Endometrium (tissue), 2 donors: ENCODE data around the gene PEMT.

ENCODE experiments used
- FAIRE-seq: peaks from 2 replicates; lab custom pipeline; 2012; peaks lifted over from hg19 to GRCh38; lab: Jason Lieb, UNC
- donor health status: control.
- donor health status: control.

PEMT gene

DNA sequence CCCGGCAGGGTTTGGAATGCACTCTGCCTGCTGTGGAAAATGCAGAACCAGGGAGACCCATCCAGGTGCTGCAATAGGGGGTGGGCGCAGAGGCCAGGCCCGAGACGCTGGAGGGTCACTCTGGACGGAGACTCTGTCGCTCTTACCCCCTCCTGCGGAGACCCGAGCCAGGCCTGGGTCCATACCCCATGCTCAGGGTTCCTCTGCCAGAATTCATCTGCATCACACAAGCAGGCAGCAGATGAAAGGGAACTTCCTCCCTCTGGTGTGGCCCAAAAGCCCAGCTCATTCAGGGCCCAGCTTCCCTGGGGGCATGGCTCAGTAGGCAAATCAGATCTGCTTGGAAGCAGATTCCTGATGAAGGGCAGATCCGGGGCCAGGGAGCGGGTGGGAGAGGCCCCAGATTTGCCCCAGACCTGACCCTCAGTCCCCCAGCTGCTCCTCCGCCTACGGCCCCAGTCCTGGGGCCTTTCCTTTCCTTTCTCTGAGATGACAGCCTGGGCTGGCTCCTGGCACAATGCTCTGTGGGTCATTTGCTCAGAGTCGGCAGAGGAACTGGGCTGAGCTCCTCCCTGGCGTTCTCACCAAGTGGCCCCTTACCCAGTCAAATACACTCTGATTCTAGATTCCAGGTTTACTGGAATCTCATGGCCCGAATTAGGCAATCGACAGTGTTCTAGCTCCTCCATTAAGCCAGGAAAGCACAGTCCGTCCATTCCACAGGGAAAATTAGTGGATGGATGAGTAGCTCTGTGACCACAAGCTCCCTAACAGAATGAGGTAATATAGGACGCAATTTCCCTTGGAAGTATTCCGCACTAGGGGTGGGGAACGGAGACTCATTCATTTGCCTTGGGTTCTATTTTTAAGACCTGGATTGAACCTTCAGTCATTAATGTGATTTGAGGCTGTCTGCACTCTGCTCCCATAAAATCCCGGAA is 76.2 kb downstream of the PEMT start:
- FAIRE-seq, result no peak

DNA sequence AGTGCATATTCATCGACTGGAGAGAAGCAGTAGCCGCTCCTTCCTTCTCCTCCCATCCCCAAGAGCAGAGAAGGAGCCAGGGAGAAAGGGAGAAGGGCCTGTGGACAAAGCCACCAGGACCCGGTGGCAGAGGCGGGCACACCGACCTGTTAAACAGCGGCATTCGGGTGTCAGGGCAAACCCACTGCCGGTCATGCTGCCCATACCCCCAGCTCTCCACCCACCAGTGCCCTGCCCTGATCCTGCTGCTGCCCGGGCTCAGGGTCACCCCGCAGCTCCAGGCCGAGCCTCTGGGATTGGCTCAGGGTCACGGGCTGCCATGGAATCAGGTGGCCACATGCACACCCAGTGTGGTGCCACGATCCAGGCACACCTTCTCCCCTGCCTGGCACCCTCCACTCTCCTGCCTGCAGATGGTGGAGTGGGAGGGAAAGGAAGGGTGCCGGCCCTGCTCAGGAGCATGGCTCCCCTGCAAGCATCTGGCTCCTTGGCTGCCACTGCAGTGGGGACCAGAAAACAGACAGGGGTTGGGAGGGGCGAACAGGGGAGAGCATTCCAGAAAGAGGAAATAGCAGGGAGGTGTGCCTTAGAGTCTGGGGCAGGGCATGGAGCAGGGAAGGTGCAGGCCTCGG is 77.0 kb downstream of the PEMT start:
- FAIRE-seq, result no peak

DNA sequence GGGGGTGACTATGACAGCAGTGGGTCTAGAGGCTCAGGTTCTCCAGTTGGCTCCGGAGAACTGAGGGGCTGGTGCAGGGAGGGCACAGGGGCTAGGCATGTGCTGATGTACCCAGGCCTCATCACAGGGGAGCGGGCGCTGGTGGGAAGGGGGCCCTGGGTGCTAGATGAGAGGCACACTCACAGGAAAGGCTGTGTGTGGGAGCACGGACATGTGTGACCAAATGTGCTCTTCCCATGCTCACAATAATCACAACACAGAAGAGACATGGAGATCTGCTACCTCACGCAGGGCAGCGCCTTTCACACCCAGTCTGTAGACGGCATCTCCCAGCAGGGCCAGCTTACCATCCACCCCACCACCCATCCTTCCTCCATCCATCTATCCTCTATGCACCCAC is 77.9 kb downstream of the PEMT start:
- no peak for FAIRE-seq

DNA sequence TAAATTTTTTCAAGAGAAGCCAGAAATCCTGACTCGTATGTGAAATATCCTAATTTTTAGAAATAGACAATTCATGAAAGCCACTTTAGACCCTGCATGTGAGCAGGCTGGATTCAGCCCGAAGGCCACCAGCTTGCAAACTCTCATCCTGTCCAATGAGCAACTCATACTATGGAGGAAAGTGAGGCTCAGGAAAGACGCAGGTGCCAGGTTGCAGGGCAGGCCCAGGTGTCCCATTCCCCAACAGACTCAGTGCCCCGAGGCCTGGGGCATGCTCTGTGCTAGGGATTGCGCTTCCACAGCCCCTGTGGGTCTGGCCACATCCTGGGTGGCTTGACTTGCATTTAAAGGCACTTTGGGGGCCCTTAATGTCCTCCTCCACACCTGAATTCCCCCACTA is 78.6 kb downstream of the PEMT start:
- no peak for FAIRE-seq

DNA sequence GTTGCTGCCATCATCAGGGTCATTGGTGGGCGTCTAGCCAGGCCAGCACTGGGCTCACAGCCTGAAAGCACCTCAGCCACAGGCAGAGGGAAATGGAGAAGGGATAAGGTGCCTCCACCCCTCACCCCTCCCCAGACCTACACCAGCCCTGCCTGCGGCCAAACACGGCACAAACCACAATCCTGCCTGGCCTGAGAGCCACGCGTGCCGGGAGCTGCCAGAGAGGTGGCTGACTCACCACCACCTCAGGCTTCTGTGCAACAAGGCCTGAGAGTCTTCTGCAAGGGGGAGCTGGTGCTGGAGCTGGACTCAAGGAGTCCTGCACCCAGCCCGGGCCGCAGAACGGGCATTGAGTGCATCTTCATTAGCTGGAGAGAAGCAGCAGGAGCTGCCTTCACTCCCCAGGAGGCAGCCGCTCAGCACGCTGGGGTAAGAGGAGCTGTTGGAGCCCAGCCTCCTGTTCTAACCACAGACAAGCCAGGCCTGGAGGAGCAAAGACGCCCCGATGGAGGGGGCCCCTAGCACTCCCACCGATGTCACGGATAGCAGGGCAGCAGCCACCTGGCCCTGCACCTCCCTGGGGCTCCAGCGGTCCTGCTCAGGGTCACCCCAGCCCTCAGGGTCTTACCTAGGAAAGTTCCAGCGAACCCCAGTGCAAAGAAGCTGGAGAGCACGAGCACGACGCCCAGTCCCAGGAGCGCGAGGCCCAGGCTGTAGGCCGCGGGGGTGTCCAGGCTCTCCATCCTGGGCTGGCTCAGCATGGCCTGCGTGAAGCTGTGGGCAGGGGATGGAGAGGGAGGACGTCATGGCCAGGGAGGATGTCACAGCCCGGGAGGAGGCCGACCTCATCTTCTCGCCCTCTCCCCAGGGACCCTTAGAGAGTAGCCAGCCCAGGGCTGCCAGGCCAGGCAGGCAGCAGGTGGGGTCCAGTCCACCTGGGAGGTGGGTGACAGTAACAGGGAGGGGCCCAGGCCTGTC is 79.3 kb downstream of the PEMT start:
- no peak for FAIRE-seq

DNA sequence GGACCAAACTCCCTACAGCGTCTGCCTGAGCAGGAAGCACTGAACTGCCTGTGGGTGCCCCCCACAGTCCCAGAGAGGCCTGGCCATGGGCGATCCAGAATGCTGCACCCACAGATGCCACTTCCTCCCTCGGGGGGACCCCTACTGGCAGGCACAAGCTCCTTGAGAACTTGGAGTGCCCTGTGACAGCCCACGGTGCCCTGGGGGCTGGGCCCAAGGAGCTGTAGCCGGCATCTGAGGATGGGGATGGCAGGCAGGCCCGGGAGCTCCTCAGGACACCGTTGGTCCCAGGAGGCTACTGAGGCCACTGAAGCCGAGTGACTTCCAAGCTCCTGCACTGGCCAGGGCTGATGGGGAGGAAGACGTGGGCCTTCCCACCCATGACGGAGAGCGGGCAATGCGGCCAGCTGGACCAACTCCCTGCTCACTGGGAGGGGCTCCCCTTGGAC is 80.2 kb downstream of the PEMT start:
- no peak for FAIRE-seq

DNA sequence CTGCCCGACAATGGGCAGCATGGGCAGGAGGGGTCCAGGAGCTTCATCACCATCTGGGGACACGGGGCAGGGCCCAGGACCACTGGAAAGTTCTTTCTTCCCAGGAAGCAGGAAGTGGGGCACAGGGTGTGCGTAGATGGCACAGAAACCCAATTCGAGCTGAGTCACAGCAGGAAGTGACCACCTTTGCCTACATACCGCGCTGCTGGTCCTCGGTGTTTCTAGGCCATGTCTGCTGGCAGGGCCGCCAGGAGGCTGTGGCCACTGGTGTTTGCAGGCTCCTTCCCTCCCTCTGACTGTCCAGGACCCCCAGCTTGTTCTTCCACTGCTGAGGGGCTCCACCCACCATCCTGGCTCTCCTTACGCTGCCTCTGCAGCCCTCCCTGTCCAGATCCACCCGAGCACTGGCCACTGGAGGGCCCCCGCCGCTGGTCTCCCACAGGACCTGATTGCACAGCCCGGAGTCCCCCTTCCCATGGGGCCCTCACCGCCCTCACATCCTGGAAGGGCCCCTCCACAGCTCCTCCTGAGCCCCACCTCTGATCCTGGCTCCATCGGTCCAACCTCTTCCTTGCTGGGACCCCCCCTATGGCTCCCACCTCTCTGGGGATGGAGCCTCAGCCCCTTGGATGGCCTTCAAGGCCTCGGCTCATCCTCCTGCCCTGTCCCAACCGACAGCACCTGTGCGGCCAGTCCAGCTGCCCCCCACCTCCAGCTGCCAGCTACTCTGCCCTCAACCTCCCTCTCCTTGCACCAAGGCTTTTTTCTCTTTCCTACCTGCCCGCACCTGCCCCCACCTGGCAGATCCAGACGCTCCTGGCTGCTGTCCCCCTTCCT is 80.8 kb downstream of the PEMT start:
- FAIRE-seq, result no peak

DNA sequence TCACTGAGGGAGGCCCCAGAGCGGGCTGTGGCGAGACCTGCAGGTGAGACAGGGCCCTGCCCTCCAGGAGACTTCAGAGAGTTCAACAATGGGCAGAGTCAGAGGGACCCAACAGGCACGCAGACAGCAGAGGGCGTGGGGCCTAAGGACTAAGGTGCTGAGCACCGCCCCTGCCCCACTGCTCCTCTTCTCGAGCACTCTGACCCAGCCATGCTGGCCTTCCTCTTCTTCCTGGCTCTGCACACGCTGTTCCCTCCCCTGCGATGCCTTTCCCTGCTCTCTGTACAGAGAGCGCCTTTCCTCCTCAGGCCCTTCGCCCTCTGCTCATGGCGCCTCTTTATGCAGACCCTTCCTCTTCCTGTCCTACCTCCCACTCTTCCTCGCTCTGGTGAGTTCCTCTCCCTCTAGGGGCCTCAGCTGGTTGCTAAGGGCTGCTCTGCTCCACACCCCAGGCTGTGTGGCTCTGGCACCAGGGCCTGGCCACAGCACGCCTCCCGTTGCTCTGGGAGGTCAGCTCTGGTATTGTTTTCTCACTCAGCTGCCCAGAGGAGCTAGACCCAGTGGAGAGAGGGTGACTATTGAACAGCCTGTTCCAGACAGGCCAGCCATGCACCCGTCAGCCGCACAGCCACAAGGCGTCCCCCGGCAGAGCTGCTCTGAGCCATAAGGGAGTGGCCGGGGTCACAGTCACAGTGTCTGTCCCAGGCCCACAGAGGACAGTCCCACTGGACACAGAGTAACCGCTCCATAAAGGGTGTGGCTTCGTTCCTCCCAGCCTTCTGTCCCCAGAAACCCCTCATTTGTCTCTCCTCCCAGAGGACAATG is 81.7 kb downstream of the PEMT start:
- no peak for FAIRE-seq

DNA sequence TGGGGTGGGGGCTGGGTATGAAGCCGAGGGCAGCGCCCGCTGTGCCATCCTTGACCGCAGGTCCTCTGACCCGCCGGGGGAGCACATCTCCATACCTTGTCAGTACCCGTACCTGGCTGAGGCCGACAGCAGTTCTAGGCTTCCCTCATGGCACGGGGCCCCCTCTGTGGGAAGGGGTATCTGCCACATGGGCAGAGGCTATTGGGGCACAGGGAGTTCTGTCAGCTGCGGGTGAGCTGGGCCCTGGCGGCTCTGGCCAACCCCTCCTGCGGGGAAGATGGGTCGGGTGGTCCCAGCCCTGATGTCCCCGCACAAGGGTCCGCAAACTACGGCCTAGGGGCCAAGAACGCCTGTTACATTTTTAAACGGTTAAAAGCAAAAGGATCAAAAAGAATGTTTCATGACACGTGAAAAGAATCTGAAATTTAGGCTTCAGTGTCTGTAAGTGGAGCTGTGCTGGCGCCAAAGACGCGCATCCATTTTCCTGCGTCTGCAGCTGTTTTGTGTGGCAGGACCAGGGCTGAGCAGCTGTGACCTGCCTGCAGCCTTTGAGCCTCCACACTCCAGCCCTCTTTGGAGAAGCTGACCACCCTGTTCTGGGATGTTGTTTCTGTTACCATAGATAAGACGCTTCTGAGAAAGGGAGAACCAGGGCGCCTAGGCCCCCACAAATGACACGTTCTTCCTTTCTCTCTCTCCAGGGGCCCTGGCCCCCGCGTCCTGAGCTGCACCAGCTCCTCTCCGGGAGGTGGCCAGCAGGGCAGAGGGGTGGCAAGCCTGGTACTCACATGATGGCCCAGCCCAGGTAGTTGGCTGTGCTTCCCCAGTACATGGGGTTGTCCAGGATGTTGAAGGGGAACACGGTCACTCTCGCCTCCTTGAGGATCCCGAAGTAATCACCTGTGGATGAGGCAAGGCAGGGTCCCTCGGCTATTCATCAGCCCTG is 82.6 kb downstream of the PEMT start:
- FAIRE-seq, result no peak

DNA sequence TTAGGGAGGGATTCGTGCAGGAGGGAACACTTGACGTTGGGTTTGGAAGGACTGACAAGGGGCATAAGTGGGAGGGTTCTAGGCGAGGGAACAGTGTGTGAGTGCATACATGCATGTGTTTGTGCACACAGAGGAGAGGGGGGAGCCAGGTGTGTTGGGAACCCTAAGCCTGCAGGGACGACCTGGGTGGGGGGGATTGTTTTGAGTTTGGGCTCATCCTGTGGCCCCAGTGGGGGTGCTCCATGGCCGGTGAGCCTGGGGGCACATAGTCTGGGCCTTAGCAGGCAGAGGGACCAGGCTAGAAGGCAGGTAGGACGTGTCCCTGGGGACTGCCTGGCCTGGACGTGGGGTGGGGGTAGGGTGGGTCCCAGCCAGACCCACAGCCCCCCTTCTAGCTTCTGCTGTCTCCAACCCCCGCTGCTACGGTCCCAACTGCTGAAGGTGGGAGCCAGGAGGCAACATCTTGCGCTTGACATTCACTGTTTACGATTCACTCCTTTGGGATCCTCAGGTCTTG is 83.4 kb downstream of the PEMT start:
- FAIRE-seq, result no peak

DNA sequence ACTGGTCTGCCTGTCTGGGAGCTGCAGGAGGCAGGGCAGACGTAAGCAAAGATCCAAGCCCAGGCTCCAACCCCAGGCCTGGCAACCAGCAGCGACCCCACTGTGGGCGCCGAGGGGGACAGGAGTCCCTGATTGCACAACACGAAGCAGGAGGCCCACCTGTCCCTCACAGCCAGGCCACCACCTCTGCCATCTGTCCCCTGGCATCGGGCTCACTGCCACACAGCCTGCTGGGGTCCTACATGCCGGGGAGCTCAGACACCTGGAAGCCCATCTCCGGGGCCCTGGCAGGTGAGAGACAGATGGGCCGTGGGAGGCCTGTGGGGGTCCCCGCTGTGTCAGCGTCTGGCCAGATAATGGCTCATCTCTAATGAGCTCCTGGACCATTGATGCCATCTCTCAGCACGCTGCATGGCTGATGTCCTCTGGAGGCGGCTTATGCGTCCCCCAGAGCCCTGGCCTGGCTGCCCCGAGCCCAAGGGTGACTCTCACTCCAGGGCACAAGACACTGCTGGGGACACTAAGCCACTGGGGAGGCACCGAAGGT is 84.0 kb downstream of the PEMT start:
- FAIRE-seq, result no peak

DNA sequence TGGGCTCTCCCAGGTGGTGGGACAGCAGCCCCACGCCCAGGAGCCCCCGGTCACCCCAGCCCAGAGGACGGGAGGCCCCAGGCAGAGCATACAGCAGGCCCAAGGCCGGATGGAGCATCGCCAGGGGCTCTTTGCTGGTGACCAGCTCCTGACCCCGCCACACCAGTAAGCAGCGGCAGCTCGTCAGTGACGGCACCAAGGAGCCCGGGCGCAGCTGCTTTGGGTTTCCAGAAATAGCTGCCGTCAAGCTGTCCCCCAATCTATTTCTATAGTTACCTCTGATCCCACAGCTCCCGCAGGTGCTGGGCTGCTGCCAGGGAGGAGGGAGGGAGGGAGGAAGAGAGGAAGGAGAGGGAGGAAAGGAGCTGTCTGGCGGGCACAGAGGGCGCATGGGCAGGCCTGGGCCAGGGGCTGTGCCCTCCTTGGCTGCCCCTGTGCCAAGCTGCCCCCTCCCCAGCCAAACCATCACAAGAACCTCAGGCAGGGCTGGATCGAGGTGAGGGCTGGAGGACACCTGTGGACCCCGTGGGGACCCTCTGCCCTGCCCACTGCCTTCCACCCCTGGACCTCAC is 84.5 kb downstream of the PEMT start:
- no peak for FAIRE-seq

DNA sequence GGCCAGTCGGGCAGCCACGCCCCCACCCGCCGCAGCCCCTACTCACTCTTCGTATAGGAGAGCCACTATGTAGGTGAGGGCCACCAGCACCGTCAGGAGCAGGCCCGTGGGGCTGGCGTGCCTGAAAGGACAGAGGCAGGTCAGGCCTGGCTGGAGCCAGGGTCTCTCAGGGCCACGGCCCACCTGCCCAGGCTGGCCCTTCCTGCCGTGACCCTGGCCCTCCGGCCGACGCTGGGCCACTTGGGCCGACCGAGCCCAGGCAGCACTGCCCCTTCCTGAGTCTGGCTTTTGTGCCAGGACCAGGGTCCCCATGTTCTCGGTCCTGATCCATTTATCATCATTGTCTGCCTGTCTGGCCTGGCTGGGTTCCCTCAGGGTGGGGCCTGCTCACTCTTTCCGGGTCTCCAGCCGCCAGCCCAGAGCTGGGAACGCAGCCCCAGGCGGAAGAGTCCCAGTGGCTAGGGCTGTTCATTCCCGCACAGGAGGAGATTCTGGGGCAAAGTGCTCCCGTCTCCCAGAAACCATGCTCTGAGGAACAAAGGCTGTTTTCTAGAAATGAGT is 85.2 kb downstream of the PEMT start:
- FAIRE-seq, result no peak

DNA sequence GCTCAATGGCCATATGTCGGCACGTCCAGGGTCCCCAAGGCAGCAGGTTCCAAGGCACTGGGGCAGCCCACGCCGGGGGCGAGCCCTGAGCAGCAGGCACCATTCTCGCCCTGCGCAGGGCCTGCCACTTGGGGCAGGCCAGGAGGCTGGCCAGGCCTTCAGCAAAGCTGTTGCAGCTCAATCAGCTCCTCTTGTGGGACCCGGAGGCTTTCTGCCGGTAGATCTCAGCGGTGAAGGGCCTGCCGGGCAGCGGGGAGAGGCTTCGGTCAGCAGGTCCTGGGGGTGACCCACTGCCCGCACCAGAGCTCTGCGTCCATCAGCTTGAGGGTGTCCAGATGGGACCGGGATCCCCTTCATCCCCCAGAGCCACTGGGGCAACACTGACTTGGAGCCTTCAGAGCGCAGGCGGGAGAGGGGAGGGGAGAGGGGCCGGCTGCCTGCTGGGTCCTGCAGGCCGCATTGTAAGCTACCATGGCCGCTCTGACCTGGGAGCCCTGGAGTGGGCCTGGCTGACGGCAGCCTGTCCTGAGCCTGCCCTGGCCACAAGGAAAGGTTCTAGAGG is 85.8 kb downstream of the PEMT start:
- FAIRE-seq, result no peak

DNA sequence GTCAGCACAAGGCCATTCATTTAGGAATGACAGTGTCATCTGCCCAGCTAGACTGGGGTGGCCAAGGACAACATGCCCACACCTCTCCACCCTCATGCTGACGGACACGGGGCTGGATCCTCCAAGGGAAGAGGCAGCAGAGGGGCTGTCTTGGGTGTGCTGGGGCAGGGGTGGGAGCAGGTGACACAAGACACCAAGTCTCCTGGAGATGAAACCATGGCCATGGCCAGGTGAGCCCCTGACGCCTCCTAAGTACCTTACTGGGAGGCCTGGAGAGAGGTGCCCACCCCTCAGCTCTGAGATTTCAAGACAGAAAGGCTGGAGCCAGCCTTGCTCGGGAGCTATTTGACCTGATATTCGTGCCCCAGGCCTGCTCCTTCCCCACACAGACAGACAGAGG is 86.4 kb downstream of the PEMT start:
- no peak for FAIRE-seq

DNA sequence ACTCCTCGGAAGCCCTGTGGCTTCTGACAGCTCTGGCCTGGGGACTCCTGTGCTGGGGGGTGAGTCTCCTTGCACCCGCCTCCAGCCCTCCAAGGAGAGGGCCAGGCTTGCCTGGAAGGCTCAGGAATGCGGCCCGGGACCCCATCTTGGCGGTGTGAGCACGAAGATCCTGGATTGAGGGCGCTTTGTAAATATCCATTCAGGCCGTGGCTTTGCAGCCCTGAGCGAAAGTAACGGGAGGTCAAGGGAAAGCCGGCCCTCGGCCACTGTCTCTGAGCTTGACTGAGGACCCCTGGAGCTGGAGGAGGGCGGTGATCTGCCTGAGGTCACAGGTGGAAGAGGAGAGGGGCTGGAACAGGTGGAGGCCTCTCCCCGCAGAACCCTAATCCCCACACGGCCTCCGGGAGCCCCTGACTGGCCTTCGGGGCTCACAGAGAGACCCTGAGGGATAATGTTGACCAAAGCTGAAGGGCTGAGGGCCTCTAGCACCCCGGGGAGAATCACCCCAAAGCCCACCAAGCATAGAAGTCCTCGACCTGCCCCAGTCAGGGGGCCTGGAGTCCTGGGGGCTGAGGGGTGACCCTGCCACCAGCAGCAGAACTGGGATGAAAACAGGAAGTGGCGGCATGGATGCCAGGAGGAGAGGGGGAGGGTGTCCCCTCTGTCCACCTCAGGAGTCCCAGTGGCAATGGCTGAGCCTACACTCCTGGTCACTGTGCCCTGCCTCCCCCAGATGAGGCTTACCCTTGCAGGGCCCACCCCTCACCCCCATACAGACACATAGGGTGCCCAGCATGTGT is 87.0 kb downstream of the PEMT start:
- no peak for FAIRE-seq

DNA sequence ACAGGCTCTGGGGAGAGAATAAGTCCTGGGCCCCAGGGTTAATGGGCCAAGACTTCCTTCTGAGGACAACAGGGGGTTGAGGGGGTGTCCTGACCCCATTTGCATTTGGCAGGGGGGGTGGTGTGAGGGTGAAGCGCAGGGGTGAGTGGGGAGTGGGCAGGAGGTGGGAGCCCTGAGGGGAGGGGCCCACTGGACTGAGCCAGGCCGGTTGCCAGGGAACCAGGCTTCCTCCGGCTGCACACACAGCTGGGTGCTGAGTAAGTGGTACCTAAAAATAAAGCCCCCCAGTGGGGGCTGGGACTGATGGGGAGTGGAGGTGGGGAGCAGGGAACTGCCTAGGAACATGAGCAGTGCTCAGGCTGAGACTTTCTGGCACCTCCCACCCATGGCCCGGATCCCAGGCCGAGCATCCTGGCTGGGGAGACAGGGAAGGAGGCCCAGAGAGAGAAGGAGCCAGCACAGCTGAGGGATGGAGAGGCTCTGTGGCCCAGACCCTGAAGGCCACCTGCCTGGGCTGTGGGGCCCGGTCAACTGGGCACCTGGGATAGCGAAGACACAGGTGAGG is 87.9 kb downstream of the PEMT start:
- no peak for FAIRE-seq
